ENCODE measurements around the gene TFCP2L1.
"Not testable (repeated sequence)": the region's sequence is repeated elsewhere in the genome, so short reads cannot be mapped to it uniquely, and the experiment has no call there.

Gene TFCP2L1

DNA sequence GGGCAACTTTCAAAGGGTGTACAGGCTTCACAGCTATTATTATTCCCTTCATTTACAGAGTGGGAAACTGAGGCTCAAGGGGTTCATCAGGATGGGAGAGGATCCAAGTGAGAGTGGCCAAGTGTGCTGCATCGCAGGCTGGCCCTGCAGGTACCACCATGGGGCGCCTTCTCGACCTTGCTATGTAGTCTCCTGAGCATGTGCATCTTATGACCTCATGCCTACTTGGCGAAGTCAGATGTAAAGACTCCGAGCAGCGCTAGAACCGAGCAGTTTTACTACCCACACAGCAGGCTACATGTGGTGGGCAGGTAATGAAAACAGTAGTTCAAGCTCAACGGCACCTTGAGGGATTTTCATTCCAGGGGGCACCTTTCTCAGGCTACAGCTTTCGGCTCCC lies 42.0 kb downstream of the TFCP2L1 start:
- DNase-seq (ENCODE audit: low read depth, low spot score): no peak

DNA sequence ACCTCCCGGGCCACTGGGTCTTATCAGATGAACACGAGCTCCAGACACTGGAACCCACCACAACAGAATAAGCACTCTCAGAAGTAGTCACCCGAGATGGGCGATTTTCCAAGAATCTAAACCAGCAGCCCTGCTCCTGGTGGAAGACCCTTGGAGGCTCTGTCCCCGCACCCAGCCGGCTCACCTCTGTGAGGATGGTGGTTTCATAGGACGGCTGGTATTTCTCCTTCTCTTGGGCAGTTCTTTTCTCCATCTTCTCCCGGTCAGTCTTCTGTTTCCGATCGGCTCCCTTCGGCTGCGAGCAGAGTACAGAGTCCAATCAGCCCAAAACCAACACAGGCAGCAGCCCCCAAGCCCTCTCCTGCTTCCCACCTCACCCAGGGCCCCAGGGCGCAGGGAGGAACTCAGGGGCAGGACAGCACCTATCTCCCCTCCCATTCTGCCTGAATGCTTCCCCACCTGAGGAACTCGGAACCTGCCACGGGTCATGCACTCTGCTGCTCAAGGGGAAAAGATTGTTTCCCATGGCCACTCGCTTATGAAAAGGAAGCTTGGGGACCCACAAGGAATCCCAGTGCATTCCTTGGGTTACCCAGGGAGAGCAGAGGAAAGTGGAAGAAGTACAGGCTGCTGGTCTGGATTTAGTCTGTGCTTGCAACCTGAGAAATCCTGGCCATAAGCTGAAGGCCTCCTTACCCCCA lies 42.7 kb downstream of the TFCP2L1 start:
- no peak for DNase-seq (ENCODE audit: low read depth, low spot score)

DNA sequence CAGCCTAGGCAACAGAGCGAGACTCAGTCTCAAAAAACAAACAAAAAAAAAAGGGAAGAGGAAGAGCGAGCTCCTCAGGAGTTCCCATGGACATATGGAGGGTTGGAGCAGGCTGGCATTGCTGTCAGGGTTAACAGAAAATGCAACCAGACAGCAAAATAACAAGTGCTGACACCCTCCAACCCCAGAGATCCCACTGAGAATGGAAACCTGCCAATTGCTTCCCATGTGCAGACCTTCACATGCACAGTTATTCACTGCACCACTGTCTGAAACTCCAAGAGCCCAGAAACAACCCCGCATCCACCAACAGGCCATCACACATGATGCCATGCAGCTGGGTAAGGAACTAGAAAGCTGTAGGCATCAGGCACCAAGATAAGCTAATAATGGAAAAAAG lies 43.5 kb downstream of the TFCP2L1 start:
- DNase-seq (ENCODE audit: low read depth, low spot score): no peak

- DNase-seq (ENCODE audit: low read depth, low spot score): no peak
These were observed 44.6 kb downstream of the TFCP2L1 start for GRCh38 chr2:121240436-121240835.

GRCh38 chr2:121239969-121240368 lies 45.0 kb downstream of the TFCP2L1 start:
- DNase-seq (ENCODE audit: low read depth, low spot score): no peak

GRCh38 chr2:121239471-121239870 lies 45.5 kb downstream of the TFCP2L1 start:
- DNase-seq (ENCODE audit: low read depth, low spot score): no peak

GRCh38 chr2:121238828-121239227 lies 46.2 kb downstream of the TFCP2L1 start:
- no peak for DNase-seq (ENCODE audit: low read depth, low spot score)

GRCh38 chr2:121237980-121238665 lies 46.9 kb downstream of the TFCP2L1 start:
- peak; percentile 13 for DNase-seq (ENCODE audit: low read depth, low spot score)

DNA sequence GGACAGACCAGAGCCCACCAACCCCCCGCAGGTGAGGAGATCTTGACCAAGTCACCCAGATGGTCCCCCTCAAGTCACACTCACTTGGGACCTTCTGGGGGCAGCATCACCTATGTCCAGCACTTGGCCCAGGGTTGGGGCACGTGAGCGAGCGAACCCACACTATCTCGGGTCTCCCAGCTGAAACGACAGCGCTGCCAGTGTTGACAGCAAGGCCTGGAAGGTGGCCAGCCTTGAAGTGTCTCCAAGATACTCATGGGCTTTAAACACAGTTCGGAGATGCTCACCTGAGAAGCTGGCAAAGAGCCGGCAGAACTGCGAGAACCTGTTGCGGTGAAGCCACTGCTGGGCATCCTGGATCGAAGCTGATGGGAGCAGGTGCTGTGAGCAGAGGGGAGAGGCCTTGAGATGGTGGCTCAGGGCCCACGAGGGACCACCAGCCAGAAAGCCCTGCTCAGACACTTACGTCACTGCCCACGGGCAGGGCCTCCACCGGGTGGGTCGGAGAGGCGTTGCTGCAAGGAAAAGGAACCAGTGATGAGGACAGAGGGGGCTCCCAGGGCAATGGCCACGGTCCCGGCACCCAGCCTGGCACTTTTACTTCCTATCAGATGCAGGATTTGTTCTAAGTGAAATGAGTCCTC lies 47.5 kb downstream of the TFCP2L1 start:
- DNase-seq (ENCODE audit: low read depth, low spot score): no peak

- no peak for DNase-seq (ENCODE audit: low read depth, low spot score)
These were observed 48.3 kb downstream of the TFCP2L1 start for GRCh38 chr2:121236650-121237180.

DNA sequence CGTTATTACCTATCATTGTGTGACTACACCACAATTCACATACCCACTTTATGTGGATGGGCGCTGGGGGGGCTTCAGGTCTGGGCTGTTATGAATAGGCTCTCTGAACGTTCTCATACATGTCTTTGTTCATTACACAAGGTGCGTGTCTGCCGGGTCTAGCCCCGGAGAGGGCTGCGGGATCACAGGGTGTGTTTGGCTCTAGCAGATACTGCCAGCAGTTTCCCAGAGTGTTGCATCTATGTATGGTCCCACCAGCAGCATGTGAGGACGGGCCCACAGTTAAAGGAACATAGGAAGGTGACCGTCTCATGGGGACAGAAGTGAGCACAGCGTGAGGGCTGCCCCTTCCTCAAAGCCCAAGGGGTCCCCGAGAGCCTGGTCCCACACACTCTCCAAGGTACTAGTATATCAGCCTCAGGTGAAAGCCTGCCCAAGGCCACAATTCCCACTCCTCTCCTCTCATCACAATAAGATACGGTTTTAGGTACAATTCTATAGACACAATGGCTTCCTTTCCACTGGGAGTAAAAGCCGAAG lies 48.8 kb downstream of the TFCP2L1 start:
- no peak for DNase-seq (ENCODE audit: low read depth, low spot score)

GRCh38 chr2:121235542-121235941 lies 49.5 kb downstream of the TFCP2L1 start:
- DNase-seq (ENCODE audit: low read depth, low spot score): no peak

GRCh38 chr2:121234791-121235190 lies 50.2 kb downstream of the TFCP2L1 start:
- DNase-seq (ENCODE audit: low read depth, low spot score): no peak

DNA sequence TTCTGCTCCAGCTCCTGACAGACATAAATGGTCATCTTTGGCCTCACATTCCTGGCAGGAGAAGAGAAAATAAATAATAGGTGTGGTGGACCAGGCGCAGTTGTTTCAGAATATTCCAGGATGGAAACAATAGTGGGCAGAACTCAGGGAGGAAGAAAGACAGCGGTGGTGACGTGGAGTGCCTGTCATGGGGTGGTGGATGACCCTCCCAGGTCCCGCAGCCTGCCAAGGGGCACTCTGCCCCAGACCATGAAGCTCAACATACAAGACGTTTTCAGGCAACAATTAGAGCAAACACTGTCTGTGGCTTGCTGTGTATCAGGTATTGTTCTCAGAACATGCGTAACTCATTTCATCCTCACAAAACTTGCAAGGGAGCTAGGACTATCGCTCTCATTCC lies 50.9 kb downstream of the TFCP2L1 start:
- DNase-seq (ENCODE audit: low read depth, low spot score): no peak

DNA sequence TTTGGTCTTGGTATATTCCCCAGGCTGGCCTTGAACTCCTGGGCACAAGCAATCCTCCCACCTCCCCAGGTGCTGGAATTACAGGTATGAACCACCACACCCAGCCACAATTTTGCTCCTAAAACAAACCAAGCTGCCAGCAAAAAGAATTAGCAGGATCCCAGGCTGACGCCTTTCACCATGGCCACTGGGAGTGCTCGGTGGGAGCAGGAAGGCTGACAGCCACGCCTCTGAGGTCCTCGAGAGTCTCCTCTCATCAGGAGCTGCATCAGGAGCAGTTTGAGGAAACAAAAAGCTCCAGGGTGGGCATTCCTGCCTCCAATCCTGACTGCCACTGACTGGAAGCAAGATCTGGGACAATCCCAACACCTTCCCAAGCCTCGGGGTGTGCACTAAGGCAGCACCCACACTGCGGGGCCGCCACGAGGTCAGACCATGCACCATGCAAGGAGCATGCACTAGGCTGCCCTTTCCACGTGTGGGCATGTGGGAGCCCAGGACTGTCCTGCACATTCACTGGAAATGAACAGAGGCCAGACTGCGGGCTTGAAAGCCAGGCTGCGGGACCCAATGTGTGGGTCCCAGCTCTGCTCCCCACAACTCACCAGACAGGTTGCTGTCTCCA lies 51.4 kb downstream of the TFCP2L1 start:
- no peak for DNase-seq (ENCODE audit: low read depth, low spot score)

GRCh38 chr2:121232626-121233265 lies 52.3 kb downstream of the TFCP2L1 start:
- no peak for DNase-seq (ENCODE audit: low read depth, low spot score)

- no peak for DNase-seq (ENCODE audit: low read depth, low spot score)
These were observed 53.5 kb downstream of the TFCP2L1 start for GRCh38 chr2:121231385-121232000.

GRCh38 chr2:121228521-121228920 lies 56.5 kb downstream of the TFCP2L1 start:
- DNase-seq (ENCODE audit: low read depth, low spot score): no peak

GRCh38 chr2:121227381-121228144 lies 57.4 kb downstream of the TFCP2L1 start:
- not testable (repeated sequence) for DNase-seq (ENCODE audit: low read depth, low spot score)

DNA sequence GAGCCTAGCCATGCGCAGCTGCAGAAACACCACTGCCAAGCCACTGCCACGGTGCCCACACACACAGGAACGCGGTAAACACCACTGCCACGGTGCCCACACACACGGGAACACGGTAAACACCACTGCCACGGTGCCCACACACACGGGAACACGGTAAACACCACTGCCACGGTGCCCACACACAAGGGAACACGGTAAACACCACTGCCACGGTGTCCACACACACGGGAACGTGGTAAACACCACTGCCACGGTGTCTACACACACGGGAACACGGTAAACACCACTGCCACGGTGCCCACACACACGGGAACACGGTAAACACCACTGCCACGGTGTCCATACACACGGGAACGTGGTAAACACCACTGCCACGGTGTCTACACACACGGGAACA lies 59.3 kb downstream of the TFCP2L1 start:
- DNase-seq (ENCODE audit: low read depth, low spot score): not testable (repeated sequence)

All from smooth muscle cell of the brain vasculature (primary cell).